ENCODE data around the gene RIOK3.

DNA sequence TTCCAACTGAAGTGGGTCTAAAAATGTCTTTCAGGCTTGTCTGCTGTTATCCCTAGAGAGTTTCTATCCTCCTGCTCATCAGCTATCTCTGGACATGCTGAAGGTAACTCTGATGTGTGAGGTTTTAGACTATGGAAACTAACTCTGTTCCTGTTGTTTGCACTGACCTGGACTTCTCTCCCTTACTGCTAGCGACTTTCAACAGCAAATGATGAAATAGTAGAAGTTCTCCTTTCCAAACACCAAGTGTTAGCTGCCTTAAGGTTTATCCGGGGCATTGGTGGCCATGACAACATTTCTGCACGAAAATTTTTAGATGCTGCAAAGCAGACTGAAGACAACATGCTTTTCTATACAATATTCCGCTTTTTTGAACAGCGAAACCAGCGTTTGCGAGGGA is 77.1 kb downstream of the RIOK3 start:
- TF ChIP-seq, protein P1, sequence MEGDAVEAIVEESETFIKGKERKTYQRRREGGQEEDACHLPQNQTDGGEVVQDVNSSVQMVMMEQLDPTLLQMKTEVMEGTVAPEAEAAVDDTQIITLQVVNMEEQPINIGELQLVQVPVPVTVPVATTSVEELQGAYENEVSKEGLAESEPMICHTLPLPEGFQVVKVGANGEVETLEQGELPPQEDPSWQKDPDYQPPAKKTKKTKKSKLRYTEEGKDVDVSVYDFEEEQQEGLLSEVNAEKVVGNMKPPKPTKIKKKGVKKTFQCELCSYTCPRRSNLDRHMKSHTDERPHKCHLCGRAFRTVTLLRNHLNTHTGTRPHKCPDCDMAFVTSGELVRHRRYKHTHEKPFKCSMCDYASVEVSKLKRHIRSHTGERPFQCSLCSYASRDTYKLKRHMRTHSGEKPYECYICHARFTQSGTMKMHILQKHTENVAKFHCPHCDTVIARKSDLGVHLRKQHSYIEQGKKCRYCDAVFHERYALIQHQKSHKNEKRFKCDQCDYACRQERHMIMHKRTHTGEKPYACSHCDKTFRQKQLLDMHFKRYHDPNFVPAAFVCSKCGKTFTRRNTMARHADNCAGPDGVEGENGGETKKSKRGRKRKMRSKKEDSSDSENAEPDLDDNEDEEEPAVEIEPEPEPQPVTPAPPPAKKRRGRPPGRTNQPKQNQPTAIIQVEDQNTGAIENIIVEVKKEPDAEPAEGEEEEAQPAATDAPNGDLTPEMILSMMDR (conservative IDR thresholded peaks at IDR 0.05; ENCODE audit: low read depth, low read length): no peak
- TF ChIP-seq EZH2 (IDR thresholded peaks at IDR 0.05; ENCODE audit: borderline replicate concordance, low read depth, low read length, poor library complexity, severe bottlenecking): no peak

Measured in A673 (cell line).